ENCODE results near the gene GFOD1. TPM values are rescaled to one million over a fixed set of nuclear protein-coding genes. Genes with fewer than 3 reads are reported as not detected.

GFOD1 gene
- total RNA-seq, 2 donors from 2014 or later: 10.0 to 12.2 TPM

DNA sequence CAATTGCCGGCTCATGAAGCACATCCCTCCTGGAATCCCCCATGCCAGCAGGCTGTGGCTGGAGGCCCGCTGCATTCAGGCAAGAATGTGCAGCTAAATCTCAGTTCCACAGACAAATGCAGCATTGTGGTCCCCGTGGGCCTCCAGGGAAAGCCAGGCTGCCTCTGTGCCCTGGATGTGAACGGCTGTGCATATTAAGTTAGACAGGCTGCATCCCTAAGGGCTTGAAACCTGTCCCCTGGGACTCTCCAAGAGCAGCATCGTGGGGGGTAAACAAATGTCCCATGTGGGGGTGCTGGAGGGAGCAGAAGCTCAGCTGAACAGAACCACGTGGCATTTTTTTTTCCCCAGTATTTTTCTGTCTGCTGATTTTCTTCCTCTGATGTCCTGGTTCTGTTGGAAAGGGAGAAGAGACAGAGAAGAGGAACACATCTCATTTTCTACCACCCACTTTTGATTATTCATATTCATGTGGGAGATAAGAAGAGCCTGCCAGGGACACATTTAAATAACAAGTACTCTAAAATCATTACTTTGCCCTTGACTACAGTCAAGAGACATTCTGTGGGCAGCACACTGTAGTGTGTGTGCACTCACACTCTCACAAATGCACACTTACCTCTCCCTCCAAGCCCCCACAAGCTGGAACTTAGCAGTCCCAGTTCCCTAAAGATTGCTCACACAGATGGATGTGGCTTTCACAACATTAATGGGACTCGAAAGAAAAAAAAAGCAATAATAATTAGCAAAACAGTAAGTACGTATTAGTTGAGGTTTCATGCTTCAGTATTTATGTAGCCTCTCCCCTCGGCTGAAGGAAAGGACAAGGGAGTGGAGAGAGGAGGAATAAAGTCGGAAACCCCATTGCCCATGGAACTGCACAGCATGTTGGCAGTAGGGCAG lies 16.9 kb downstream of the GFOD1 start:
- Histone ChIP-seq H3K36me3 (no peaks in the 10 kb centered on the region), H3K27ac (no peak overlapping the region), H3K27me3 (replicated peaks; ENCODE audit: insufficient read depth) (no peaks in the 10 kb centered on the region), H3K9me3 (no peaks in the 10 kb centered on the region), H3K4me3 (no peak overlapping the region), H3K4me1 (replicated peaks) (no peaks in the 10 kb centered on the region)
- TF ChIP-seq POLR2AphosphoS5 (IDR thresholded peaks at IDR 0.05) (no peak), POLR2A (IDR thresholded peaks at IDR 0.05) (no peak)
- TF ChIP-seq, protein P1, sequence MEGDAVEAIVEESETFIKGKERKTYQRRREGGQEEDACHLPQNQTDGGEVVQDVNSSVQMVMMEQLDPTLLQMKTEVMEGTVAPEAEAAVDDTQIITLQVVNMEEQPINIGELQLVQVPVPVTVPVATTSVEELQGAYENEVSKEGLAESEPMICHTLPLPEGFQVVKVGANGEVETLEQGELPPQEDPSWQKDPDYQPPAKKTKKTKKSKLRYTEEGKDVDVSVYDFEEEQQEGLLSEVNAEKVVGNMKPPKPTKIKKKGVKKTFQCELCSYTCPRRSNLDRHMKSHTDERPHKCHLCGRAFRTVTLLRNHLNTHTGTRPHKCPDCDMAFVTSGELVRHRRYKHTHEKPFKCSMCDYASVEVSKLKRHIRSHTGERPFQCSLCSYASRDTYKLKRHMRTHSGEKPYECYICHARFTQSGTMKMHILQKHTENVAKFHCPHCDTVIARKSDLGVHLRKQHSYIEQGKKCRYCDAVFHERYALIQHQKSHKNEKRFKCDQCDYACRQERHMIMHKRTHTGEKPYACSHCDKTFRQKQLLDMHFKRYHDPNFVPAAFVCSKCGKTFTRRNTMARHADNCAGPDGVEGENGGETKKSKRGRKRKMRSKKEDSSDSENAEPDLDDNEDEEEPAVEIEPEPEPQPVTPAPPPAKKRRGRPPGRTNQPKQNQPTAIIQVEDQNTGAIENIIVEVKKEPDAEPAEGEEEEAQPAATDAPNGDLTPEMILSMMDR (IDR thresholded peaks at IDR 0.05): no peak
- no peak for DNase-seq (ENCODE audit: low spot score)
- WGBS: 81% methylated on average over 10 of the region's 10 CpGs
- intact Hi-C loops (cut with DNase I): no loop called here

DNA sequence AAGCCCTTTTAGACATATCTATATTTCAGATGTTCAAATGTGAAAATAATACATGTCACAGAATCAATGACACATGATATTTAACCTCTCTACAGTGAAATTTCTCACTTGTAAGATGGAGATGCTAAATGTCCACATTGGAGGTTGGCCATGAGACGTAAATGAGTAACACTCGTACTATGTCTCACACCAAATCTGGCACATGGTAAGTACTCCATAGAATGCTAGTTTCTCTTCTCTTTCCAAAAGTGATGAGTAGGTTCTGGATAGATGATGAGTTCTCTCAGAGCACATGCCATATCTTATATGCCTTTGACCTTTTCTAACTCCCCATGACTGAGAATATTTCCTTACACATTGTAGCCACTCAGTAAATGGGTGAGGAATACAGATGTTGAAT lies 17.7 kb downstream of the GFOD1 start:
- H3K27ac ChIP-seq: no peak overlapping the region
- no peak overlapping the region for H3K4me3 ChIP-seq
- WGBS: 93% methylated on average over 2 of the region's 2 CpGs
- intact Hi-C loops (cut with DNase I): no loop called here
- TF ChIP-seq POLR2A (IDR thresholded peaks at IDR 0.05) (no peak), POLR2AphosphoS5 (IDR thresholded peaks at IDR 0.05) (no peak)
- TF ChIP-seq, protein P1 (IDR thresholded peaks at IDR 0.05): no peak
- H3K27me3 ChIP-seq (replicated peaks; ENCODE audit: insufficient read depth): no peaks in the 10 kb centered on the region
- H3K4me1 ChIP-seq (replicated peaks): no peaks in the 10 kb centered on the region
- H3K36me3 ChIP-seq: no peaks in the 10 kb centered on the region
- no peak for DNase-seq (ENCODE audit: low spot score)
- no peaks in the 10 kb centered on the region for H3K9me3 ChIP-seq

DNA sequence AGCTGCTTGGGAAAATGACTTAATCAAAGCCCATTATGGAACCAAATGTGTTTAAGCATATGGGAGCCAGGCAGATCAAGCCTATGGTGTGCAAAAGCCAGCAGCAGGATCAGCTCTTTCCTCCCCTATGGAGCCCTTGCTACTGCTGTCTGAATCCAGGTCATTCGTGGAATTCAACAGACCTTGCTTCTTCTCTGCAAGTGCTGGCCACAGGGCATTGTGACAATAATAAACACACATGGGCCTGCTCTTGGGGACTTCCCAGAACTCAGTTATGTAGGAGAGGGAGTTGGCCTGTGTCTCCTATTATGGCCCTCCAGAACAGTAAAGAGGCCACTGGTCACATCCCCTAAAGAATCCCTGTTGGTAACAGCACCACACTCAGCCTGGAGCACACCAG lies 18.6 kb downstream of the GFOD1 start:
- H3K27me3 ChIP-seq (replicated peaks; ENCODE audit: insufficient read depth): no peaks in the 10 kb centered on the region
- no peak for DNase-seq (ENCODE audit: low spot score)
- intact Hi-C loops (cut with DNase I): no loop called here
- no peak overlapping the region for H3K4me3 ChIP-seq
- H3K27ac ChIP-seq: no peak overlapping the region
- no peaks in the 10 kb centered on the region for H3K4me1 ChIP-seq (replicated peaks)
- 100% methylated on average over 1 of the region's 1 CpG for WGBS
- TF ChIP-seq POLR2AphosphoS5 (IDR thresholded peaks at IDR 0.05): no peak
- TF ChIP-seq, protein P1 (IDR thresholded peaks at IDR 0.05): no peak
- TF ChIP-seq POLR2A (IDR thresholded peaks at IDR 0.05): no peak
- H3K36me3 ChIP-seq: no peaks in the 10 kb centered on the region
- no peaks in the 10 kb centered on the region for H3K9me3 ChIP-seq

DNA sequence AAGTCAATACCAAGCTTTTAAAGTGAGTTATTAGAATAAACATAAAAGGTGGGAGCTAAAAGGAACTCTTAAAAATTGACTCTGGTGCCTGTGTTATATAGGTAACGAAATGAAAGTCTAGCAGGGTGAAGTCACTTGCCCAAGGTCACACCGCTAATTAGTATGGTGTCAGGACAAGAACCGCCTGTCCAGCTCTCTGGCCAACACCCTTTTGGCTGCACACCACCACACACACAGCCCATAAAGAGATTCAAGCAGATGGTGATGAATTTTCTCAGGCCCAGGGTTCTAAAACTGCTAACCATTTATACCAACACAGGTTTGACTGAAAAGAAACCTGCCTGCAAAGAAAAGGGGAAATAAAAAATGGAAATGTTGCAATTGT lies 20.2 kb downstream of the GFOD1 start:
- no peaks in the 10 kb centered on the region for H3K36me3 ChIP-seq
- H3K9me3 ChIP-seq: no peaks in the 10 kb centered on the region
- no peak overlapping the region for H3K4me3 ChIP-seq
- H3K27me3 ChIP-seq (replicated peaks; ENCODE audit: insufficient read depth): no peaks in the 10 kb centered on the region
- intact Hi-C loops (cut with DNase I): no loop called here
- no peak for DNase-seq (ENCODE audit: low spot score)
- no peaks in the 10 kb centered on the region for H3K4me1 ChIP-seq (replicated peaks)
- TF ChIP-seq POLR2A (IDR thresholded peaks at IDR 0.05) (no peak), POLR2AphosphoS5 (IDR thresholded peaks at IDR 0.05) (no peak)
- TF ChIP-seq, protein P1 (IDR thresholded peaks at IDR 0.05): no peak
- 44% methylated on average over 3 of the region's 3 CpGs for WGBS
- H3K27ac ChIP-seq: no peak overlapping the region
